Left lung (tissue), 14 donors: Measurements from ENCODE around the gene MT4. TPM values are rescaled to one million over a fixed set of nuclear protein-coding genes. Genes with fewer than 3 reads are reported as not detected.

Source experiments
- ATAC-seq: fragments of 200-7000 bp; cut with Tn5 transposase; one replicate; pipeline ENCODE4 v1.9.1; 2020; ENCODE audit warnings: moderate library complexity
- DNase-seq, 4 donors: peaks; one replicate each; pipeline ENCODE4 v3.0.0-alpha.2; 2013 to 2020
- H3K27ac ChIP-seq, 2 donors: fragments of 200-600 bp; sonication (generic) in 1 of 2; one replicate each; pipeline versions ENCODE4 v1.5.0 to v1.8.0; 2020 to 2021
- H3K27me3 ChIP-seq, 2 donors: fragments of 200-600 bp; sonication (generic) in 1 of 2; one replicate each; pipeline versions ENCODE4 v1.5.0 to v1.8.0; 2020 to 2021
- H3K36me3 ChIP-seq, 2 donors: fragments of 200-600 bp; sonication (generic) in 1 of 2; one replicate each; pipeline versions ENCODE4 v1.5.0 to v1.8.0; 2020 to 2021
- H3K4me1 ChIP-seq, 2 donors: fragments of 200-600 bp; one replicate each; pipeline ENCODE4 v1.8.0; 2021
- H3K4me3 ChIP-seq, 2 donors: fragments of 200-600 bp; sonication (generic) in 1 of 2; one replicate each; pipeline versions ENCODE4 v1.5.0 to v1.8.0; 2020 to 2021; ENCODE audit warnings: mild to moderate bottlenecking in 1 of 2
- H3K9me3 ChIP-seq, 2 donors: fragments of 200-600 bp; sonication (generic) in 1 of 2; one replicate each; pipeline versions ENCODE4 v1.5.0 to v1.8.0; 2020 to 2021
- intact Hi-C, 2 donors: fragments of 100-400 bp; cut with DNase I; formaldehyde crosslinking; loops; one replicate each; pipeline versions ENCODE4 v1.11.2 to v1.14.2; 2022
- long read RNA-seq, 12 donors: library from polyadenylated mRNA in 2 of 12; unstranded in 2 of 12; transcript quantifications; one replicate each; pipeline ENCODE4 v2.0.0 and lab custom pipeline, GENCODE V29; 2019 to 2026
- polyA plus RNA-seq, 6 donors: library from polyadenylated mRNA; unstranded; fragments of 120-200 nt; gene quantifications; one replicate each; pipeline ENCODE4 v1.2.1, GENCODE V29; 2013; ENCODE audit not compliant: insufficient read length in 6 of 6
- total RNA-seq, 2 donors: library from RNA; stranded (reverse); fragmentation: NEBNext Ultra II Directional; extraction: Animal tissue kit (Norgen Biotek cat#: 25700); gene quantifications; one replicate each; pipeline ENCODE4 v1.2.1, GENCODE V29; 2021
- TF ChIP-seq, protein P1 (sequence below), 2 donors: fragments of 200-600 bp; sonication (generic) in 1 of 2; IDR thresholded peaks; one replicate each; pipeline versions ENCODE4 v1.5.0 to v1.8.0; 2021; ENCODE audit warnings: antibody characterized with exemption in 2 of 2
- donor health status: DM: no; HTN: yes; CAD: no.
- donor health status: DM: no; HTN: no; CAD: no.

Gene MT4
- total RNA-seq (not detected), polyA plus RNA-seq (not detected)
- long read RNA-seq, donor 1 = 0 reads
- long read RNA-seq, donor 2 = 0 reads
- long read RNA-seq, donor 3 = 0 reads
- long read RNA-seq, donor 4 = 0 reads
- long read RNA-seq, donor 5 = 0 reads
- long read RNA-seq, donor 6 = 0 reads
- long read RNA-seq, donor 7 = 0 reads
- long read RNA-seq, donor 8 = 0 reads
- long read RNA-seq, donor 9 = 0 reads
- long read RNA-seq, donor 10 = 0 reads
- long read RNA-seq, donor 11 = 0 reads
- long read RNA-seq, donor 12 = 0 reads

DNA sequence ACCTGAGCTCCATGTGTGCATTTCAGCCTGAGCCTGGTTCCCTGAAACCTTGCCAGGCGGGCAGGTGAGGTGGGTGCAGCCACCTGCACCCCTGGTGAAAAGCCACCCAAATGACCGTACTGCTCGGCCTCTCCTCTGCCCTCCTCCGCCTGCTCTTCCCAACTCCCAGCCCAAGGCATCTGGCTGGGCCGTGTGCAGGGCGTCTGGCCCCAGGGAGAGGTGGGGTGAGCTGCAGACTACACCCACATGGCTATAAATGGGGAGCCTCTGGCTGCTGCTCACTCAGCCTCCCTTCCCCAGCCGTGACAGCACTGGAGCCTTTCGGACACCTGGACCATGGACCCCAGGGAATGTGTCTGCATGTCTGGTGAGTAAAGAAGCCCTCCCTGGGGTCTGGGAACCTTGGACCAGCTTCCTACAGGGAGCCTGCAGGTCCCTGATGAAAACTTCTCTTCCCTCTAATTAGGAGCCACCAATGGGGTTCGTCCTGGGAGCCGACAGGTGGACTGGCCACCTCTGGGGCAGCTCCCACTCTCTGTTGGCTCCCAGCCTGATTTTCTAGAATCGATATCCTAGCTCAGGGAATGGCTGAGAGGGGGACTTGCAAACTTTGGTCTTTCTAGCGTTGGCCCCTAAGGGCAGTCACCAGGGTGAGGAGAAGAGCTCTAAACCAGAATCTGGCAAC is at the start of gene MT4:
MT4 (plus strand) TSS at position 281 of the 685 bp plus-strand sequence; CDS start at position 337, 56 bp downstream.
- H3K27me3 ChIP-seq = no peaks in the 10 kb centered on the region
- H3K4me3 ChIP-seq = no peak within 1 kb of the TSS
- H3K36me3 ChIP-seq = no peaks in the 10 kb centered on the region
- intact Hi-C loops = no loop called here
- H3K27ac ChIP-seq = no peak within 1 kb of the TSS
- TF ChIP-seq, protein P1, sequence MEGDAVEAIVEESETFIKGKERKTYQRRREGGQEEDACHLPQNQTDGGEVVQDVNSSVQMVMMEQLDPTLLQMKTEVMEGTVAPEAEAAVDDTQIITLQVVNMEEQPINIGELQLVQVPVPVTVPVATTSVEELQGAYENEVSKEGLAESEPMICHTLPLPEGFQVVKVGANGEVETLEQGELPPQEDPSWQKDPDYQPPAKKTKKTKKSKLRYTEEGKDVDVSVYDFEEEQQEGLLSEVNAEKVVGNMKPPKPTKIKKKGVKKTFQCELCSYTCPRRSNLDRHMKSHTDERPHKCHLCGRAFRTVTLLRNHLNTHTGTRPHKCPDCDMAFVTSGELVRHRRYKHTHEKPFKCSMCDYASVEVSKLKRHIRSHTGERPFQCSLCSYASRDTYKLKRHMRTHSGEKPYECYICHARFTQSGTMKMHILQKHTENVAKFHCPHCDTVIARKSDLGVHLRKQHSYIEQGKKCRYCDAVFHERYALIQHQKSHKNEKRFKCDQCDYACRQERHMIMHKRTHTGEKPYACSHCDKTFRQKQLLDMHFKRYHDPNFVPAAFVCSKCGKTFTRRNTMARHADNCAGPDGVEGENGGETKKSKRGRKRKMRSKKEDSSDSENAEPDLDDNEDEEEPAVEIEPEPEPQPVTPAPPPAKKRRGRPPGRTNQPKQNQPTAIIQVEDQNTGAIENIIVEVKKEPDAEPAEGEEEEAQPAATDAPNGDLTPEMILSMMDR (IDR thresholded peaks at IDR 0.05) = no peak
- DNase-seq (no peak), ATAC-seq (no peak)
- H3K9me3 ChIP-seq = no peaks in the 10 kb centered on the region
- no peaks in the 10 kb centered on the region for H3K4me1 ChIP-seq

DNA sequence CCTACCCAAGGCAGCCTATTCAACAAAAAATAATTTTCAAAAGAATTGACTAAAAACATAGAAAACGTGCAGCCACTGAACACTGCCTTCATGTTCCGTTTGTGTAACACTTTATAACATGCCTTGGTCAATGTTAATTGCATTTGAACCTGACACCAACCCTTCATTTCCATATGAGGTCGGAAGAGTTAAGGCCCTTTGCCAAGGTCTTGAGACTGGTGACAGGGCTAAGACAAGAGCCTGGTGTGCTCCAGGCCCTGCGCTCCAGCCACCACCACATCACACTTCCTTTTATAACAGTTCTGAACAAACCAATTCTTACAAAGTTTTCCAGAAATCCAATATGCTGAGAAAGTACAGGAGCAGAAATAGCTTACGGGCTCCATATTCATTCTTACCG is 49.2 kb upstream of the MT4 start:
- TF ChIP-seq, protein P1 (IDR thresholded peaks at IDR 0.05) = no peak
- peaks cover 8 to 27% of the 10 kb centered on the region in 2 donors for H3K4me1 ChIP-seq
- ATAC-seq = no peak
- no peak overlapping the region for H3K27ac ChIP-seq
- no peak overlapping the region for H3K4me3 ChIP-seq
- H3K36me3 ChIP-seq = peaks cover 0 to under 1% of the 10 kb centered on the region in 2 donors
- no peaks in the 10 kb centered on the region for H3K9me3 ChIP-seq
- DNase-seq = peak in 1 of 4 donors; percentile 10
- no peaks in the 10 kb centered on the region for H3K27me3 ChIP-seq
- intact Hi-C loops = loop anchor here in 1 of 2 donors (10.0 kb wide), 1 partner anchor 189 kb away; no protein-coding TSS in a partner anchor

DNA sequence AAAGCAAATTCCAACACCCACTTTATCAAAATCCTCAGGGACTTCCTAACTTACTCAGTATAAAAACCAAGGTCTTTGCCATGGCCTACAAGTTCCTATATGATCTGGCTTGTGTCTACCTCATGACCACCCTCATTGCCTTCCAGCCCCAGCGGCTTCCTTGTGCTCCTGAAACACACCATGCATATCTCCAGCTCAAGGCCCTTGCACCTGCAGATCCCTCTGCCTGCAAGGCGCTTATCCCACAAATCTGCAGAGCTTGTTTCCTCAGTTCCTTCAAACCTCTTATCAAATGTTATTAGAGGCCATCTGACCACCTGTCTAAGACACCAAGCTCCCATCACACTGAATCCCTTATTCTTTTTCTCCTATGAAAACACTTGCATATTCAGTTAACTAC is 47.7 kb upstream of the MT4 start:
- H3K4me3 ChIP-seq = no peak overlapping the region
- no peaks in the 10 kb centered on the region for H3K27me3 ChIP-seq
- ATAC-seq (no peak), DNase-seq (no peak)
- intact Hi-C loops = loop anchor here in 1 of 2 donors (10.0 kb wide), 1 partner anchor 188 kb away; no protein-coding TSS in a partner anchor
- H3K4me1 ChIP-seq = peaks cover 8 to 27% of the 10 kb centered on the region in 2 donors
- H3K36me3 ChIP-seq = no peaks in the 10 kb centered on the region
- no peak overlapping the region for H3K27ac ChIP-seq
- TF ChIP-seq, protein P1 (IDR thresholded peaks at IDR 0.05) = no peak
- no peaks in the 10 kb centered on the region for H3K9me3 ChIP-seq

DNA sequence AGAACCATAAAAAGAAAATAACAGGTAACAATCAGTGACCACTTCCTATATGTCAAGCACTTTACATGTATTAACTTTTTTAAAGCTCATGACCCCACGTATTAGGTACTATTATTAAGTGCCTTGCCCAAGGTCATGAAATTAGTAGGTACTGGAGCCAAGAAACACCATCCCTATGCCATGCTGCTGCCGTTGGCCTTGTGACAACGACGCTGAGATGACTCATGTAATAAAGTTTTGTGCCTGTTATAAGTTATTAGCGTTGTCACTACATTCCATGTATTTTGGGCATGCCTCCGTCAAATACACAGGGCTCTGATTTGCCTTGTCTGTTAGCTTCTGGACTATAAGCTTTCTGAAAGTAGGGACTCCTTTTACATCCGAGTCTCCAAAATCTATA is 46.4 kb upstream of the MT4 start:
- no peak overlapping the region for H3K27ac ChIP-seq
- TF ChIP-seq, protein P1 (IDR thresholded peaks at IDR 0.05) = no peak
- H3K36me3 ChIP-seq = no peaks in the 10 kb centered on the region
- no peaks in the 10 kb centered on the region for H3K9me3 ChIP-seq
- ATAC-seq = no peak
- no peaks in the 10 kb centered on the region for H3K27me3 ChIP-seq
- intact Hi-C loops = loop anchor here in 1 of 2 donors (10.0 kb wide), 1 partner anchor 186 kb away; no protein-coding TSS in a partner anchor
- no peak overlapping the region for H3K4me3 ChIP-seq
- DNase-seq = no peak
- peaks cover 8 to 20% of the 10 kb centered on the region in 2 donors for H3K4me1 ChIP-seq
